Measurements from ENCODE around the gene ZBTB6. TPM values are rescaled to one million over a fixed set of nuclear protein-coding genes. Genes with fewer than 3 reads are reported as not detected.
A peak's percentile ranks its signal among the peaks of the same experiment; 100 is the strongest.

Gene ZBTB6
- total and polyA plus RNA-seq, 2 of the 13 experiments (the other 11 are each of a cell fraction or from before 2014, with no cell fraction given) = 3.7 to 7.1 TPM

DNA sequence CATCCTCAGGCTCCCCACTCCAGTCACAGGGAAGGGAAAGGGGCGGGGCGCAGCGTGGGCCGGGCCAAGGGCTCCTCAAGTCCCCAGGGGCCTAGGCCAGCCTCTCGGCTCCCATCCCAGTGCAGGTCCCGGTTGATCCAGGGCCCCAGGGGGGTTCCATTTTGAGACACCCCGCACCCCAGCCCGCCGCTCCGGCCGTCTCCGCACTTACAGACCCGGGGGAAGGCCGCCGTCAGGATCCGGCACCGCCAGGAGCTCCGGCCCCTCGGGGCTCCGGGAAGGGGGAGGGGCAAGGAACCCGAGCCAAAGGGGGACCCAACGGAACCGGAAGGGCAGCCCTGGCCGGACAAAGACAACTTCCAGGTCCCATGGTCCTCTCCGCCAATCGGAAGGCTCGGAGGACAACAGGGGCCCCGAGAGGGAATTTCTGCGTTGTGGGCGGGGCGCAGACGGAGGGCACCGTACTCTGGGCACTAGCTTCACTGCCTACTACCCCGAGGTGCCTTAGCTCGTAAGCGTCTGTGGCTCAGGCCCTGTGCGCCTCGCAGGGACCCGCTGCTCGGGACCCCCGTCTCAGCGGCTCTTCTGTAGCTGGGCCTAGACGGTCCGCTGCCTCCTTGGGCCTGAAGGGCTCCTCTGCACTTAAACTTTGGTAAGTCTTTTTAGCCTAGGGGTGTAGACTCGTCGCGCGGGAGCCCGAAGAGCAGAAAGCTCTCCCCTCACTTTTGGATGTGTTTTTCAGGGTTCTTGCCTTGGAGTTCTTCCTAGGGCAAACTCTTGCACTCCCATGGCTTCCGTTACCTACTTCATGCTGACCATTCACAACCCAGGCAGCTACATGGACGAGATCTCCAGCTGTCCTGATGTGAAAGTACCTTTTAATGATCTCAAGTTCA, 18.4 kb upstream of the ZBTB6 start, which contains the start of gene ZBTB26 (continued):
- peak; percentile 96 for TF ChIP-seq KAT8 (CRISPR knock-in tag; IDR thresholded peaks at IDR 0.05)
- TF ChIP-seq ZNF547 (CRISPR knock-in tag; IDR thresholded peaks at IDR 0.05) = peak; percentile 82
- TF ChIP-seq SRF (IDR thresholded peaks at IDR 0.05; ENCODE audit: low read depth, low read length) = peak; percentile 59; the same call in 1 of the 2 replicates
- no peak for TF ChIP-seq ZNF383 (CRISPR knock-in tag; IDR thresholded peaks at IDR 0.05; ENCODE audit: borderline replicate concordance)
- TF ChIP-seq FOXP1 (IDR thresholded peaks at IDR 0.05) = no peak
- 0 out of 2 replicates have a peak, but pooled peaks have one; percentile 7 for TF ChIP-seq FOXP1 (CRISPR knock-in tag; IDR thresholded peaks at IDR 0.05)
- TF ChIP-seq EP300 (IDR thresholded peaks at IDR 0.05; ENCODE audit: low read depth in 2 of 2, low read length in 2 of 2) = no peak
- no peak; the same call in 1 of the 2 replicates for TF ChIP-seq EP300 (CRISPR knock-in tag; IDR thresholded peaks at IDR 0.05; ENCODE audit: borderline replicate concordance)
- TF ChIP-seq FOXO1 (CRISPR knock-in tag; IDR thresholded peaks at IDR 0.05) = 0 out of 2 replicates have a peak, but pooled peaks have one; percentile 10
- peak; percentile 94; the same call in 1 of the 2 replicates for TF ChIP-seq YEATS2 (CRISPR knock-in tag; IDR thresholded peaks at IDR 0.05; ENCODE audit: borderline replicate concordance)
- peak; percentile 63; the same call in 1 of the 2 replicates for TF ChIP-seq NCOR1 (IDR thresholded peaks at IDR 0.05; ENCODE audit: borderline replicate concordance, low read length)
- TF ChIP-seq KLF6 (CRISPR knock-in tag; IDR thresholded peaks at IDR 0.05) = peak; percentile 81
- TF ChIP-seq KLF9 (CRISPR knock-in tag; IDR thresholded peaks at IDR 0.05; ENCODE audit: low read depth) = peak; percentile 98
- 0 out of 2 replicates have a peak, but pooled peaks have one; percentile 27 for TF ChIP-seq ZNF317 (CRISPR knock-in tag; IDR thresholded peaks at IDR 0.05)
- TF ChIP-seq MIXL1 (CRISPR knock-in tag; IDR thresholded peaks at IDR 0.05) = peak; percentile 61
- no peak; the same call in 1 of the 2 replicates for TF ChIP-seq TFE3 (CRISPR knock-in tag; IDR thresholded peaks at IDR 0.05)
- TF ChIP-seq ZNF788 (CRISPR knock-in tag; IDR thresholded peaks at IDR 0.05; ENCODE audit: borderline replicate concordance) = peak; percentile 78; the same call in 1 of the 2 replicates
- TF ChIP-seq HDAC2 (CRISPR knock-in tag; IDR thresholded peaks at IDR 0.05) = peak; percentile 44; the same call in 1 of the 2 replicates
- TF ChIP-seq PTBP1 (IDR thresholded peaks at IDR 0.05; ENCODE audit: low read depth, low read length, poor library complexity, severe bottlenecking) = peak; percentile 17
- peak; percentile 77; the same call in 1 of the 3 replicates for TF ChIP-seq MXI1 (IDR thresholded peaks at IDR 0.05; ENCODE audit: borderline replicate concordance, low read depth, low read length)
- TF ChIP-seq, protein P1, sequence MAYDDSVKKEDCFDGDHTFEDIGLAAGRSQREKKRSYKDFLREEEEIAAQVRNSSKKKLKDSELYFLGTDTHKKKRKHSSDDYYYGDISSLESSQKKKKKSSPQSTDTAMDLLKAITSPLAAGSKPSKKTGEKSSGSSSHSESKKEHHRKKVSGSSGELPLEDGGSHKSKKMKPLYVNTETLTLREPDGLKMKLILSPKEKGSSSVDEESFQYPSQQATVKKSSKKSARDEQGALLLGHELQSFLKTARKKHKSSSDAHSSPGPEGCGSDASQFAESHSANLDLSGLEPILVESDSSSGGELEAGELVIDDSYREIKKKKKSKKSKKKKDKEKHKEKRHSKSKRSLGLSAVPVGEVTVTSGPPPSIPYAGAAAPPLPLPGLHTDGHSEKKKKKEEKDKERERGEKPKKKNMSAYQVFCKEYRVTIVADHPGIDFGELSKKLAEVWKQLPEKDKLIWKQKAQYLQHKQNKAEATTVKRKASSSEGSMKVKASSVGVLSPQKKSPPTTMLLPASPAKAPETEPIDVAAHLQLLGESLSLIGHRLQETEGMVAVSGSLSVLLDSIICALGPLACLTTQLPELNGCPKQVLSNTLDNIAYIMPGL (CRISPR knock-in tag; IDR thresholded peaks at IDR 0.05; ENCODE audit: borderline replicate concordance in 1 of 2, low read depth in 1 of 2) = peak; percentile 66 to 72; a peak in 3 of 4 replicates
- TF ChIP-seq RXRB (CRISPR knock-in tag; IDR thresholded peaks at IDR 0.05; ENCODE audit: borderline replicate concordance) = peak; percentile 50; the same call in 1 of the 2 replicates

Measured in HepG2 (cell line).